Keratinocyte (primary cell): ENCODE results near the gene TRO. TPM values are rescaled to one million over a fixed set of nuclear protein-coding genes. Genes with fewer than 3 reads are reported as not detected.

Experiments
- DNase-seq: peaks from one replicate; pipeline ENCODE4 v3.0.0-alpha.2; 2011; ENCODE audit warnings: low read depth, missing footprints, low spot score
- FAIRE-seq: peaks from 2 replicates; lab custom pipeline; 2011; peaks lifted over from hg19 to GRCh38; lab: Jason Lieb, UNC
- H2AFZ ChIP-seq: 2 replicates; pipeline ENCODE4 v1.6.0; 2012; ENCODE audit warnings: low read length, control low read depth, inconsistent platforms; ENCODE audit not compliant: control insufficient read depth
- H3K27ac ChIP-seq: 2 replicates; pipeline ENCODE4 v1.5.1; 2011; ENCODE audit warnings: low read length; ENCODE audit not compliant: control insufficient read depth, insufficient read depth
- H3K27me3 ChIP-seq: 3 replicates; pipeline ENCODE4 v1.6.0; 2011; ENCODE audit warnings: low read length; ENCODE audit not compliant: control insufficient read depth, insufficient read depth; ENCODE audit errors: extremely low read depth
- H3K36me3 ChIP-seq, 2 experiments: 2 replicates in 1 of 2; 3 replicates in 1 of 2; pipeline ENCODE4 v1.5.1; 2011; ENCODE audit warnings: low read length in 2 of 2, mild to moderate bottlenecking in 1 of 2; ENCODE audit not compliant: control insufficient read depth in 2 of 2, insufficient read depth in 2 of 2; ENCODE audit errors: extremely low read depth in 1 of 2
- H3K4me1 ChIP-seq: 3 replicates; pipeline ENCODE4 v1.5.1; 2011; ENCODE audit warnings: low read length; ENCODE audit not compliant: control insufficient read depth, insufficient read depth; ENCODE audit errors: extremely low read depth
- H3K4me2 ChIP-seq: 3 replicates; pipeline ENCODE4 v1.6.0; 2011; ENCODE audit warnings: low read depth, low read length; ENCODE audit not compliant: control insufficient read depth, insufficient read depth; ENCODE audit errors: extremely low read depth
- H3K4me3 ChIP-seq, 3 experiments: fragments of 200-600 bp in 1 of 3; sonication (generic) in 1 of 3; 2 replicates in 2 of 3; 3 replicates in 1 of 3; pipeline ENCODE4 v1.5.1; 2011 to 2016; ENCODE audit warnings: low read length in 3 of 3, mild to moderate bottlenecking in 3 of 3, control low read depth in 2 of 3, inconsistent platforms in 1 of 3, low read depth in 1 of 3, mixed read lengths in 1 of 3, mixed run types in 1 of 3, moderate library complexity in 1 of 3; ENCODE audit not compliant: control insufficient read depth in 2 of 3, insufficient read depth in 2 of 3; ENCODE audit errors: extremely low read depth in 1 of 3
- H3K79me2 ChIP-seq: 2 replicates; pipeline ENCODE4 v1.6.0; 2012; ENCODE audit warnings: low read length; ENCODE audit not compliant: control insufficient read depth, insufficient read depth
- H3K9ac ChIP-seq: 3 replicates; pipeline ENCODE4 v1.6.0; 2011; ENCODE audit warnings: low read length; ENCODE audit not compliant: control insufficient read depth, insufficient read depth; ENCODE audit errors: extremely low read depth
- H3K9me1 ChIP-seq: 3 replicates; pipeline ENCODE4 v1.6.0; 2011; ENCODE audit warnings: low read length; ENCODE audit not compliant: control insufficient read depth, insufficient read depth; ENCODE audit errors: extremely low read depth
- H3K9me3 ChIP-seq: 2 replicates; pipeline ENCODE4 v1.5.1; 2012; ENCODE audit warnings: low read depth, low read length; ENCODE audit not compliant: control insufficient read depth
- H4K20me1 ChIP-seq: 3 replicates; pipeline ENCODE4 v1.6.0; 2011; ENCODE audit warnings: low read length; ENCODE audit not compliant: control insufficient read depth, insufficient read depth; ENCODE audit errors: extremely low read depth
- CTCF ChIP-seq, 3 experiments: IDR thresholded peaks in 1 of 3; conservative IDR thresholded peaks in 1 of 3; optimal IDR thresholded peaks in 1 of 3; 2 replicates in 2 of 3; 3 replicates in 1 of 3; pipeline versions ENCODE3 to v1.5.1; 2011; ENCODE audit warnings: low read length in 3 of 3, mild to moderate bottlenecking in 3 of 3, moderate library complexity in 2 of 3, control low read depth in 1 of 3, inconsistent platforms in 1 of 3; ENCODE audit not compliant: insufficient read depth in 2 of 3; ENCODE audit errors: extremely low read depth in 1 of 3
- EZH2 ChIP-seq: IDR thresholded peaks from one replicate; pipeline ENCODE4 v1.6.1; 2012; ENCODE audit warnings: inconsistent platforms, mild to moderate bottlenecking, low read length, moderate library complexity
- dilution Hi-C: fragments of 300-500 bp; cut with MboI; formaldehyde crosslinking; loops from one replicate; pipeline ENCODE4 v1.7.0; 2020; ENCODE audit warnings: low sequenced_read_pairs; ENCODE audit not compliant: extremely low pct_ligation_motif_present
- polyA plus RNA-seq, 5 experiments: library from polyadenylated mRNA; depleted of rRNA in 3 of 5; stranded (reverse) in 3 of 5; stranded (forward) in 1 of 5; unstranded in 1 of 5; fragments of >200 nt; gene quantifications; 1 replicate in 1 of 5; 2 replicates in 3 of 5; 3 replicates in 1 of 5; pipeline versions ENCODE4 v1.2.1 to v1.2.3, GENCODE V29; 2011 to 2012; ENCODE audit warnings: missing spikeins in 2 of 5, low read depth in 1 of 5, low replicate concordance in 1 of 5

The TRO gene
- polyA plus RNA-seq, 1 donor (not counting 4 experiments of a cell fraction or from before 2014, with no cell fraction given) = 0.79 TPM

DNA sequence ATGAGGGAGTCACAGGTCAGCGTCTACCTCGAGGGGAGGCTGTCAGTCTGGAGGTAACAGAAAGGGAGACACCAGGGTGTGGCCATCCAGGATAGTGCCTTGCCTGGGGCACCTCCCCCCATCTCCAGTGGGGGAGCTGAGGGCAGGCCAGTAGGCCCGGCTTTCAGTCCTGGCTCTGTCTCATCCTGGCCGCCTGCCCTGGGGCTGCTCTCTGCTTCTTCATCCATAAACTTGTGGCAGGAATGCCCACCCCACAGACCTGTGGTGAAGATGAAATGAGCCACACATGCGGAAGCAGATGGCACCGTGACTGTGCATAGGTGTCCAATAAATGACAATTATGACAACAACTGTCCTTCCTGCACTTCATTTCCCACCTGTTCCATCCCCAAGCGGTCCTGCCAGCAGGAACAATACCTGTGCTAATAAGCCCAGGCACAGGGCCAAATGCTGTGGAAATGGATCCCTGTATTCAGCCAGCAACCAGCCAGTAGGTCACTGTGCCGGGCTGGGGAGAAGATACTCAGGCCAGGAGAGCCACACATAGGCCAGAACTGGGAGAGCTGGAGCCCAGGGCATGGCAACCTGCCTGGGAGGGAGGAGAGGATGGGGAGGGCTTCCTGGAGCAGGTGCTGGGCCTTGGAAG is 30.2 kb downstream of the TRO start:
- H3K9me1 ChIP-seq = no peaks in the 10 kb centered on the region
- H3K9me3 ChIP-seq = no peaks in the 10 kb centered on the region
- dilution Hi-C loops = no loop called here
- H3K27me3 ChIP-seq = no peaks in the 10 kb centered on the region
- H3K4me2 ChIP-seq = no peak overlapping the region
- H3K36me3 ChIP-seq = no peaks in the 10 kb centered on the region
- no peaks in the 10 kb centered on the region for H3K4me1 ChIP-seq
- no peaks in the 10 kb centered on the region for H3K79me2 ChIP-seq
- H3K4me3 ChIP-seq = no peak overlapping the region
- no peak overlapping the region for H3K27ac ChIP-seq
- no peak for FAIRE-seq
- no peak overlapping the region for H3K9ac ChIP-seq
- DNase-seq = no peak
- no peak for TF ChIP-seq CTCF (optimal IDR thresholded peaks at IDR 0.05 in 1 of 3, IDR thresholded peaks at IDR 0.05 in 1 of 3, conservative IDR thresholded peaks at IDR 0.05 in 1 of 3; ENCODE audit: extremely low read depth in 1 of 3, insufficient read depth in 2 of 3, low read length in 3 of 3)
- no peak for TF ChIP-seq EZH2
- no peaks in the 10 kb centered on the region for H4K20me1 ChIP-seq
- no peak overlapping the region for H2AFZ ChIP-seq

DNA sequence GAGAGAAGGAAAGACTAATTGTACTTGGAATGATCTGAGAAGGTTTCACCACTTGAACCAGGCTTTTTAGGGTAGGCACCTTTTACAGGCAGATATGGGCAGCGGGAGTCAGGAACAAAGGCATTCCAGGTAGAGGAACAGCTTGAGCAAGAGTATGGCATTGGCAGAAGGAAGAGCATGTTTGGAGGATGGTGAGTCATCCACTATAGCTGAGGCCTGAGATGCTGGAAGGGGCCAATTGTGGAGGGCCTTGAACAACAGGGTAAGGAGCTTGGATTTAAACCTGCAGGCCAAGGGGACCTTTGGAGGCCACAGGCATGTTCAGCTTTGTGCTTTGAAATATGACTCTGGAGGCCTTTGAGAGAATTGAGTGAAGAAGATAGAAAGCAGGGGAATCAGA is 41.1 kb downstream of the TRO start:
- no peaks in the 10 kb centered on the region for H3K27me3 ChIP-seq
- no peaks in the 10 kb centered on the region for H3K79me2 ChIP-seq
- no peak overlapping the region for H3K4me3 ChIP-seq
- no peaks in the 10 kb centered on the region for H4K20me1 ChIP-seq
- H2AFZ ChIP-seq = no peak overlapping the region
- TF ChIP-seq CTCF (optimal IDR thresholded peaks at IDR 0.05 in 1 of 3, IDR thresholded peaks at IDR 0.05 in 1 of 3, conservative IDR thresholded peaks at IDR 0.05 in 1 of 3; ENCODE audit: extremely low read depth in 1 of 3, insufficient read depth in 2 of 3, low read length in 3 of 3) (no peak), EZH2 (no peak)
- dilution Hi-C loops = no loop called here
- no peak overlapping the region for H3K27ac ChIP-seq
- DNase-seq = no peak
- no peaks in the 10 kb centered on the region for H3K36me3 ChIP-seq
- no peaks in the 10 kb centered on the region for H3K9me1 ChIP-seq
- H3K4me1 ChIP-seq = no peaks in the 10 kb centered on the region
- H3K9me3 ChIP-seq = no peaks in the 10 kb centered on the region
- FAIRE-seq = no peak
- H3K4me2 ChIP-seq = no peak overlapping the region
- no peak overlapping the region for H3K9ac ChIP-seq
